Motor neuron (in vitro differentiated cells): Measurements from ENCODE around the gene HSBP1. TPM values are rescaled to one million over a fixed set of nuclear protein-coding genes. Genes with fewer than 3 reads are reported as not detected.

Source experiments
- ATAC-seq, 8 experiments: fragments of 200-7000 bp; cut with Tn5 transposase; replicated peaks in 6 of 8; 2 replicates each; pipeline ENCODE4 v1.8.0; 2021; ENCODE audit warnings: mild to moderate bottlenecking in 8 of 8, moderate library complexity in 8 of 8
- H3K27ac ChIP-seq, 2 donors: fragments of 250-450 bp; sonication (Bioruptor Pico); 2 replicates each; pipeline ENCODE4 v1.9.0; 2021; ENCODE audit warnings: antibody characterized with exemption in 2 of 2, mild to moderate bottlenecking in 2 of 2, moderate library complexity in 1 of 2
- H3K4me1 ChIP-seq, 2 donors: fragments of 250-450 bp; sonication (Bioruptor Pico); replicated peaks in 1 of 2; 2 replicates each; pipeline ENCODE4 v1.6.1; 2021; ENCODE audit warnings: antibody characterized with exemption in 2 of 2, mild to moderate bottlenecking in 2 of 2, moderate library complexity in 1 of 2
- H3K4me3 ChIP-seq, 5 donors: fragments of 250-450 bp; sonication (Bioruptor Pico); 2 replicates each; pipeline ENCODE4 v1.9.0; 2021; ENCODE audit warnings: antibody characterized with exemption in 5 of 5, mild to moderate bottlenecking in 5 of 5, moderate library complexity in 4 of 5
- WGBS, 10 experiments: fragments of 450-650 bp; shearing (Covaris generic); methylation state at CpG; one replicate each; pipeline ENCODE4 v1.0.0; 2022; 5-methylcytosine and 5-hydroxymethylcytosine counted together
- in situ Hi-C, 9 experiments: fragments of 400-800 bp; cut with MboI; loops; one replicate each; pipeline ENCODE4 v1.15.0; 2021; ENCODE audit warnings: low sequenced_read_pairs in 9 of 9, low pct_unique_long_range_greater_than_20kb in 2 of 9; ENCODE audit not compliant: unreplicated experiment in 9 of 9
- total RNA-seq, 8 experiments: library from RNA; unstranded; fragments of 300-600 nt; gene quantifications; 2 replicates each; pipeline versions ENCODE4 v1.2.3 to v1.2.4, GENCODE V29; 2022

The HSBP1 gene
- 100 to 1,000 TPM; 105 to 240 (median 153) TPM for total RNA-seq

GRCh38 chr16:83807710-83808572 is at the start of gene HSBP1:
Gene HSBP1 (plus strand): TSS chr16:83807978. CDS start chr16:83808077, 99 bp downstream.
- Histone ChIP-seq H3K27ac (peak within 1 kb of the TSS; percentile 79 to 85), H3K4me3 (peak within 1 kb of the TSS; percentile 63 to 96 (median 93)), H3K4me1 (peaks cover 10 to 23% of the 10 kb centered on the region in 2 donors)
- 0% methylated on average over 1 of the region's 76 CpGs; no CpG with 5 or more reads in 9 of the 10 experiments for WGBS, 10 experiments
- ATAC-seq, result peak; percentile 90 to 97 (median 95)
- in situ Hi-C loops, result no loop called here

GRCh38 chr16:83762141-83762991 is 45.4 kb upstream of the HSBP1 start:
- WGBS, 10 experiments, result 33 to 96% (median 80%) methylated on average over 1 to 10 of the region's 11 CpGs; no CpG with 5 or more reads in 2 of the 10 experiments
- H3K27ac ChIP-seq, result no peak overlapping the region
- ATAC-seq, result no peak
- in situ Hi-C loops, result no loop called here
- H3K4me3 ChIP-seq, result no peak overlapping the region
- peaks cover 0 to 13% of the 10 kb centered on the region in 2 donors for H3K4me1 ChIP-seq

GRCh38 chr16:83762992-83763358 is 44.8 kb upstream of the HSBP1 start:
- ATAC-seq, result no peak
- in situ Hi-C loops, result no loop called here
- WGBS, 10 experiments, result 37 to 100% (median 89%) methylated on average over 3 to 5 of the region's 5 CpGs; no CpG with 5 or more reads in 1 of the 10 experiments
- peaks cover 0 to 13% of the 10 kb centered on the region in 2 donors for H3K4me1 ChIP-seq
- no peak overlapping the region for H3K27ac ChIP-seq
- H3K4me3 ChIP-seq, result no peak overlapping the region

GRCh38 chr16:83768986-83769385 is 38.8 kb upstream of the HSBP1 start:
- 0 to 67% (median 57%) methylated on average over 1 to 2 of the region's 2 CpGs; no CpG with 5 or more reads in 1 of the 10 experiments for WGBS, 10 experiments
- in situ Hi-C loops, result no loop called here
- H3K27ac ChIP-seq, result no peak overlapping the region
- peaks cover 0 to 4% of the 10 kb centered on the region in 2 donors for H3K4me1 ChIP-seq
- ATAC-seq, result no peak
- no peak overlapping the region for H3K4me3 ChIP-seq

- Histone ChIP-seq H3K4me3 (no peak overlapping the region), H3K27ac (no peak overlapping the region), H3K4me1 (peaks cover 0 to 4% of the 10 kb centered on the region in 2 donors)
- no peak for ATAC-seq
- in situ Hi-C loops, result no loop called here
- WGBS, 10 experiments, result 20 to 100% (median 53%) methylated on average over 1 to 5 of the region's 5 CpGs; no CpG with 5 or more reads in 2 of the 10 experiments
These were observed 38.3 kb upstream of the HSBP1 start for GRCh38 chr16:83769397-83770008.

- in situ Hi-C loops, result no loop called here
- WGBS, 10 experiments, result 15 to 100% (median 82%) methylated on average over 1 to 5 of the region's 5 CpGs
- H3K4me1 ChIP-seq, result peaks cover 0 to 4% of the 10 kb centered on the region in 2 donors
- H3K27ac ChIP-seq, result no peak overlapping the region
- H3K4me3 ChIP-seq, result no peak overlapping the region
- ATAC-seq, result peak in 1 of 8 experiments; percentile 55
These were observed 36.4 kb upstream of the HSBP1 start for GRCh38 chr16:83771306-83771942.

- Histone ChIP-seq H3K27ac (no peak overlapping the region), H3K4me3 (no peak overlapping the region), H3K4me1 (peaks cover 0 to 4% of the 10 kb centered on the region in 2 donors)
- in situ Hi-C loops, result no loop called here
- no peak for ATAC-seq
- 0 to 69% (median 33%) methylated on average over 1 of the region's 1 CpG; no CpG with 5 or more reads in 5 of the 10 experiments for WGBS, 10 experiments
These were observed 35.0 kb upstream of the HSBP1 start for GRCh38 chr16:83772806-83773205.

- no peak overlapping the region for H3K4me3 ChIP-seq
- 20 to 100% (median 80%) methylated on average over 1 to 4 of the region's 4 CpGs; no CpG with 5 or more reads in 2 of the 10 experiments for WGBS, 10 experiments
- in situ Hi-C loops, result no loop called here
- H3K4me1 ChIP-seq, result peaks cover 0 to 4% of the 10 kb centered on the region in 2 donors
- H3K27ac ChIP-seq, result no peak overlapping the region
- ATAC-seq, result no peak
These were observed 33.7 kb upstream of the HSBP1 start for GRCh38 chr16:83774066-83774465.

- H3K4me1 ChIP-seq, result peaks cover 0 to 4% of the 10 kb centered on the region in 2 donors
- ATAC-seq, result no peak
- H3K27ac ChIP-seq, result no peak overlapping the region
- H3K4me3 ChIP-seq, result no peak overlapping the region
- 52 to 90% (median 64%) methylated on average over 2 to 9 of the region's 9 CpGs; no CpG with 5 or more reads in 5 of the 10 experiments for WGBS, 10 experiments
- in situ Hi-C loops, result no loop called here
These were observed 30.8 kb upstream of the HSBP1 start for GRCh38 chr16:83776944-83777343.

GRCh38 chr16:83779886-83780285 is 27.9 kb upstream of the HSBP1 start:
- in situ Hi-C loops, result no loop called here
- Histone ChIP-seq H3K4me1 (peaks cover 0 to 14% of the 10 kb centered on the region in 2 donors), H3K4me3 (no peak overlapping the region), H3K27ac (no peak overlapping the region)
- 0 to 100% (median 78%) methylated on average over 1 to 6 of the region's 6 CpGs; no CpG with 5 or more reads in 2 of the 10 experiments for WGBS, 10 experiments
- no peak for ATAC-seq

GRCh38 chr16:83785455-83785854 is 22.3 kb upstream of the HSBP1 start:
- no peak overlapping the region for H3K27ac ChIP-seq

GRCh38 chr16:83789642-83790401 is 18.0 kb upstream of the HSBP1 start:
- in situ Hi-C loops, result no loop called here
- peaks cover 6 to 7% of the 10 kb centered on the region in 2 donors for H3K4me1 ChIP-seq
- H3K27ac ChIP-seq, result no peak overlapping the region
- WGBS, 10 experiments, result 19 to 100% (median 88%) methylated on average over 1 to 5 of the region's 8 CpGs
- H3K4me3 ChIP-seq, result no peak overlapping the region
- no peak for ATAC-seq

More at GRCh38 chr16:83785455-83785854, 22.3 kb upstream of the HSBP1 start:
- peaks cover 0 to 14% of the 10 kb centered on the region in 2 donors for H3K4me1 ChIP-seq
- in situ Hi-C loops, result no loop called here
- no peak for ATAC-seq
- WGBS, 10 experiments, result 14 to 100% (median 44%) methylated on average over 1 to 2 of the region's 2 CpGs; no CpG with 5 or more reads in 5 of the 10 experiments
- no peak overlapping the region for H3K4me3 ChIP-seq
